ENCODE data around the gene DBF4B.

DBF4B gene

GRCh38 chr17:44787271-44787940 lies 78.9 kb downstream of the DBF4B start:
- Histone ChIP-seq H3K4me1 (ENCODE audit: insufficient read depth, low read length, severe bottlenecking) (no peaks in the 10 kb centered on the region), H3K4me3 (ENCODE audit: low read depth, low read length, poor library complexity, severe bottlenecking) (no peak overlapping the region), H3K27me3 (ENCODE audit: insufficient read depth, low read length) (0 out of 2 replicates have a peak, but pooled peaks cover 4% of the 10 kb centered on the region), H2AFZ (ENCODE audit: low read length) (no peak overlapping the region), H4K20me1 (ENCODE audit: insufficient read depth, low read length) (no peaks in the 10 kb centered on the region), H3K9me2 (ENCODE audit: low read depth, low read length) (no peaks in the 10 kb centered on the region), H3K79me2 (ENCODE audit: insufficient read depth, low read length) (no peaks in the 10 kb centered on the region), H3F3A (ENCODE audit: insufficient read depth, low read length) (no peaks in the 10 kb centered on the region), H3K4me2 (ENCODE audit: low read length) (no peak overlapping the region), H3K36me3 (ENCODE audit: insufficient read depth, low read length) (no peaks in the 10 kb centered on the region; the same call in 1 of the 2 replicates), H3K9me3 (ENCODE audit: low read length) (no peaks in the 10 kb centered on the region), H3K9ac (ENCODE audit: low read length) (no peak overlapping the region), H3K27ac (ENCODE audit: low read depth, low read length, poor library complexity, severe bottlenecking) (no peak overlapping the region)
- TF ChIP-seq EZH2 (IDR thresholded peaks at IDR 0.05; ENCODE audit: borderline replicate concordance, low read length) (no peak), CTCF (IDR thresholded peaks at IDR 0.05; ENCODE audit: low read length) (no peak)

DNA sequence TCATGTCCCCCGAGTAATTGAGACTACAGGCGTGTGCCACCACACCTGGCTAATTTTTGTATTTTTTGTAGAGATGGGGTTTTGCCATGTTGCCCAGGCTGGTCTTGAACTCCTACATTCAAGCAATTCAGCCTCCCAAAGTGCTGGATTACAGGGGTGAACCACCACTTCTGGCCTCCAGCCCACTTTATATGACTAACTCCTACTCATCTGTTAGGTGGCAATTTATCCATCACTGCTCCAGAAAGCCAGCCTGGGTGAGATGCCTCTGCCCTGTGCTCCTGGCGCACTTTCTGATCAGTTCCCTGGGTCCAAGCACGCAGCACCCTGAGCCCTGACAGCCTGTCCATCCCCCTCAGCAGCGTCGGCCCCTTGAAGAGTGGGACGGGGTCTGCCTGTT lies 79.7 kb downstream of the DBF4B start:
- Histone ChIP-seq H3K4me2 (ENCODE audit: low read length) (no peak overlapping the region), H3K9ac (ENCODE audit: low read length) (no peak overlapping the region), H3K4me1 (ENCODE audit: insufficient read depth, low read length, severe bottlenecking) (no peaks in the 10 kb centered on the region), H3K9me3 (ENCODE audit: low read length) (no peaks in the 10 kb centered on the region), H3K36me3 (ENCODE audit: insufficient read depth, low read length) (no peaks in the 10 kb centered on the region; the same call in 1 of the 2 replicates), H2AFZ (ENCODE audit: low read length) (no peak overlapping the region), H3K27me3 (ENCODE audit: insufficient read depth, low read length) (0 out of 2 replicates have a peak, but pooled peaks cover 4% of the 10 kb centered on the region), H3K4me3 (ENCODE audit: low read depth, low read length, poor library complexity, severe bottlenecking) (no peak overlapping the region), H3F3A (ENCODE audit: insufficient read depth, low read length) (no peaks in the 10 kb centered on the region), H4K20me1 (ENCODE audit: insufficient read depth, low read length) (no peaks in the 10 kb centered on the region), H3K27ac (ENCODE audit: low read depth, low read length, poor library complexity, severe bottlenecking) (no peak overlapping the region), H3K9me2 (ENCODE audit: low read depth, low read length) (no peaks in the 10 kb centered on the region), H3K79me2 (ENCODE audit: insufficient read depth, low read length) (no peaks in the 10 kb centered on the region)
- TF ChIP-seq CTCF (IDR thresholded peaks at IDR 0.05; ENCODE audit: low read length), result no peak
- no peak for TF ChIP-seq EZH2 (IDR thresholded peaks at IDR 0.05; ENCODE audit: borderline replicate concordance, low read length)

GRCh38 chr17:44792276-44792675 lies 83.8 kb downstream of the DBF4B start:
- Histone ChIP-seq H3K9ac (ENCODE audit: low read length) (no peak overlapping the region), H4K20me1 (ENCODE audit: insufficient read depth, low read length) (no peaks in the 10 kb centered on the region), H3K27ac (ENCODE audit: low read depth, low read length, poor library complexity, severe bottlenecking) (no peak overlapping the region), H3F3A (ENCODE audit: insufficient read depth, low read length) (no peaks in the 10 kb centered on the region), H3K4me1 (ENCODE audit: insufficient read depth, low read length, severe bottlenecking) (no peaks in the 10 kb centered on the region), H3K27me3 (ENCODE audit: insufficient read depth, low read length) (0 out of 2 replicates have a peak, but pooled peaks cover 4% of the 10 kb centered on the region), H3K36me3 (ENCODE audit: insufficient read depth, low read length) (no peaks in the 10 kb centered on the region; the same call in 1 of the 2 replicates), H3K9me2 (ENCODE audit: low read depth, low read length) (no peaks in the 10 kb centered on the region), H3K9me3 (ENCODE audit: low read length) (no peaks in the 10 kb centered on the region), H3K79me2 (ENCODE audit: insufficient read depth, low read length) (no peaks in the 10 kb centered on the region), H3K4me3 (ENCODE audit: low read depth, low read length, poor library complexity, severe bottlenecking) (no peak overlapping the region), H3K4me2 (ENCODE audit: low read length) (no peak overlapping the region), H2AFZ (ENCODE audit: low read length) (no peak overlapping the region)
- TF ChIP-seq CTCF (IDR thresholded peaks at IDR 0.05; ENCODE audit: low read length) (no peak), EZH2 (IDR thresholded peaks at IDR 0.05; ENCODE audit: borderline replicate concordance, low read length) (no peak)
